Middle frontal gyrus (tissue), 1 donor: ENCODE measurements around the gene TMEM62.

Source experiments
- DNase-seq: peaks from one replicate; pipeline ENCODE4 v3.0.0-alpha.2; 2015; ENCODE audit warnings: low spot score; ENCODE audit errors: extremely low spot score

Gene TMEM62

DNA sequence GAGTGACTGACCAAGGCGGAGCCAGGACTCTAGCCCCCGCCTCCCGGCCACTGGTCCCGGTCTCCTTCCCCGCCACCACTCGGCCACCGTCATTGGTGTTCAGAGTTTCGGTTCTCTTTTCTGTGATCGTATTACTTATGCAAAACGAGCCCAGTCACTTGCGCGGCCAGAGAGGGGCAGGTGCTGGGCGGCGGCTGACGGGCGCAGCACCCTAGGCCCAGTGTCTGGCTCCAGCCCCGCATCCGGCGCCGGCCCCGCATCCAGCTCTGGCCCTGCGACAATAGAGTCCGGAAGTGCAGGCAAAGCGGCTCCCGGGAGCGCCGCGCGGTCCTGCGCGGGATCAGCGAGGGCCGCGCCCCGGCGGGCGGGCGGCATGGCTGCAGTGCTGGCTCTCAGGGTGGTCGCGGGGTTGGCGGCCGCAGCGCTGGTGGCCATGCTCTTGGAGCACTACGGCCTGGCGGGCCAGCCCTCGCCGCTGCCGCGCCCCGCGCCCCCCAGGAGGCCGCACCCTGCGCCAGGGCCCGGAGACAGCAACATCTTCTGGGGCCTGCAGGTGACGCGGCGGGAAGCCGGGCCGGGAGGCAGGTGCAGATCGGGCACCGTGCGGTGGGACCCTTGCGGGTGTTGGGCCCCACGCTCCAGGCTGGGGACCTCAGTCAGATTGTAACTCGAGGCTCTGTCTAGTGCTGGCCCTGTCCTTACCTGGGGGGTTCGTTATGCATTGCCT is at the start of gene TMEM62:
TSS of gene TMEM62 (plus strand) at position 157 of the 727 bp plus-strand sequence. CDS start at position 374, 217 bp downstream.
- peak; percentile 20 for DNase-seq

DNA sequence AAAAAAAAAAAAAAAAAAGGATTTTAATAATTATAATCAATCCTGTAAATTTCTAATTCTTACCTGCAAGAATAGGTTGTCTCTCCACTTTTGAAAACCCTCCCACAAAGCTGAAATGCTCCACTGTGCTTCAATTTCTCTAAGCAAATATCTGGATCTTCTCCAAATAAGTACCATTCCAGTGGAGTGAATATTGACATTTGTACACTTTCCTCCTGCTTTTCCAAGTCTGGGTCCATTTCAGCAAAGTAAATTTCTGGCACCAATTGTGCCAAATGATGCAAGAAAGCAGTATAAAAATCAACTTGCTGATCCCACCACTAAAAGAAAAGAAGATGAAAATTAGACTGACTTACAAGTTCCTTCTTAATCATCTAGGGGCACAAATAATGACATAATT is 47.5 kb upstream of the TMEM62 start:
- DNase-seq = no peak

DNA sequence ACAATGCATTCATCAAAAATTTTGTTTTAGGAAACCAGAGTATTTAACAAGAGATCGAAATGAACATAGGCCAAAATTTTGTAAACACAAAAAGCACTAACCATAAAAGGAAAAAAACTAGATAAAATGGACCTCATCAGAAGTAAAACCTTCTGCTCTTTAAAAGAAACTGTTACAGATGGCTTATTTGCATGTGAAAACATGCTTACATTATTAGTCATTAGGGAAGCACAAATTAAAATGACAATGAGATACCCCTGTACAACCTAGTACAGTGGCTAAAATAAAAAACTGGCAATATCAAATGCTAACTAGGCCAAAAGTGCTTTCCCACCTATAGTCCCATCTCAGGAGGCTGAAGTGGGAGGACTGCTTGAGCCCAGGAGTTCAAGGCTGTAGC is 46.8 kb upstream of the TMEM62 start:
- DNase-seq = no peak

DNA sequence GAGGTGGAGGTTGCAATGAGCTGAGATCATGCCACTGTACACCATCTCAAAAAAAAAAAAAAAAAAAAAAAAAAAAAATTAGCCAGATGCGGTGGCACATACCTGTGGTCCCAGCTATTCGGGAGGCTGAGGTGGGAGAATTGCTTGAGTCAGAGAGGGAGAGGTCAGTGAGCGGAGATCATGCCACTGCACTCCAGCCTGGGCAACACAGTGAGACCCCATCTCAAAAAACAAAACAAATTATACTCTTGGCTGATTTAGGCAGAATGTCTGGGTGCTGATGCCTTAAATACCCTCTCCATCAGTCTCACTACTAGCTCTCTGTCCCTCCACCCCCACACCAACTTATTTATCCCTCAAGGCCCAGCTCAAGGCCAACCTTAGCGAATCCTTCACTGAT is 41.5 kb upstream of the TMEM62 start:
- DNase-seq = no peak

DNA sequence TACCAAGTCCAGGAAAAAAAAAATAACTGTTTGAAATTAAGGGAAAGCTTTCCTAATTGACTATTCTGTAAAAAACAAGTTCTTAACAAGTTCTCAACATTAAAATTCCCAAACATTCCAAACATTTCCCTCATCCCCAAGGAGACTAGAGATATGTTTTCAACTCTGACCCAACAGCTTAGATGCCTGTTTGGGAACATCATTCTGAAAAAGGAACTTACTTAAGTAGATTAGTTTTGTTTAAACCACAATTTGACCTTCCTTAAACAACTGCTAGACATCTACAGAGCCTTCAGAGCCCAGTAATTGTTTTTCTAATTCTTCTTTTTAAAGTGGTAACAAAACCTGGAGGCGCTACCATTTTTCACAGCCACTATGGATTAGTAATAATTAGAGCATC is 40.4 kb upstream of the TMEM62 start:
- no peak for DNase-seq

DNA sequence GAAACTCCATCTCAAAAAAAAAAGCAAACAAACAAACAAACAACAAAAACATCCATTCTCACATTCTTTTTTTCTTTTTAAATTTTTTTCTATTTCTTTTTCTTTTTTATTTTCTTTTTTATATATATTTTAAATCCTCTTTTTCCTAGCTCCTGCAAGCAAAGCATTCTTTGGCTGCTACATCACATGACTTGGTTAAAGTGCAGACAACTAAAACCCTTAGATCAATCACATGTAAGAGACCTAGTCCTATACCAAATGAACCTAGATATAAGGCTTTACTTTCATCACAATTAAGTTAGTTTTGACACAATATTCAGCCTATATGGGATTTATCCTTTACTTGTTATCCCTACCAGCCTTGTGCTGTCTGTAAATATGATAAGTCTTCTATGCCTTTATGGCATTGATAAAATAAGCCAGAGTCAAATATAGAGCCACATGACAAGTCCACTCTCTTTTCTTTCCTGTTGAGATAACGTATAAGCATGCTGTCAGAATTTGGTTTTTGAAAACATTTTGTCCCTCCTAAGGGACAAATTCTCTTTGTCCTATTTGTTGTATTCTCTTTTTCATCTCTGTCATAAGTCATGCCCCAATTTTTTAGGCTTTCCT is 38.9 kb upstream of the TMEM62 start:
- no peak for DNase-seq

DNA sequence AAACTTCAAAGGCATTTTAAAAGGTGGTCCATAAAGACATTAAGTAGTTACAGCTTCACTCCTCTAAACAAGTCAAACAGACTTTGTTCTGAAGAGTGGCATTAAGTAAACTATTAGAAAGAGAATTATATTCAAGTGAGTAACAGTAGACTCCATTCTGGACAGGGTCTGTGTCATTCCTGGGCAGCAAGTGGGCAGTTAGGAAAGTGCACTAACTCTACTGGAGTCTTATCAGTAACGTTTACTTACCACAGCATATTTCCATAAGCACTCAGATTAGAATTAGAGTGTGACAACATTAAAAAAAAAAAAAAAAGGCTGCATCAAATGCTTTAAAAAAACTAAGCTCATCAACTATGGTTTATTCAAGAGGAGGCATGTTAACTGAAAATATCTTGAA is 38.1 kb upstream of the TMEM62 start:
- no peak for DNase-seq

DNA sequence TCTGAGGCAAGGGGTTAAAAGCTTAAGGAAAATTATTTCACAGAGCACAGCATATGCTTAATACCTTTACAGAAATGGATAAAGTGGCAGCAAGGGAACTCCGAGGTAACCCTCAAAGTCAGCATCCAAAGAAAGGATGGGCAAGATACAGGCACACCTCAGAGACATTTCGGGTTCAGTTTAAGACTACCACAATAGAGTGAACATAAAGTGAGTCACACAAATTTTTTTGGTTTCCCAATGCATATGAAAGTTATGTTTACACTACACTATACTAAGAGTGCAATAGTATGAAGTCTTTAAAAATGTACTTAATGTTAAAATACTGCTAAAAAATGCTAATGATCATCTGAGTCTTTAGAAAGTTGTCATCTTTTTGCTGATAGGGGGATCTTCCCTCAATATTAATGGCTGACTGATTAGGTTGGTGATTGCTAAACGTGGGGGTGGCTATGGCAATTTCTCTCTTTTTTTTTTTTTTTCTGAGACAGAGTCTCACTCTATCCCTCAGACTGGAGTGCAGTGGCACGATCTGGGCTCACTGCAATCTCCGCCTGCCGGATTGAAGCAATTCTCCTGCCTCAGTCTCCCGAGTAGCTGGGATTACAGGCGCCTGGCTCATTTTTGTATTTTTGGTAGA is 37.6 kb upstream of the TMEM62 start:
- DNase-seq = no peak

DNA sequence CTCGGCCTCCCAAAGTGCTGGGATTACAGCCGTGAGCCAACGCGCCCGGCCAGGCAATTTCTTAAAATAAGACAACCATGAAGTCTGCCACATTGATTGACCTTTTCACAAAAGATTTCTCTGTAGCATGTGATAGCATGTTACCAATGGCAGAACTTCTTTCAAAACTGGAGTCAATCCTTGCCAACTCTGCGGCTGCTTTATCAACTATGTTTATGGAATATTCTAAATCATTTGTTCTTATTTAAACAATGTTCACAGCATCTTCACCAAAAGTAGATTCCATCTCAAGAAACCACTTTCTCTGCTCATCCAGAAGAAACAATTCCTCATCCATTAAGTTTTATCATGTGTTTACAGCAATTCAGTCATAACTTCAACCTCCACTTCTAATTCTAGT is 37.0 kb upstream of the TMEM62 start:
- no peak for DNase-seq

DNA sequence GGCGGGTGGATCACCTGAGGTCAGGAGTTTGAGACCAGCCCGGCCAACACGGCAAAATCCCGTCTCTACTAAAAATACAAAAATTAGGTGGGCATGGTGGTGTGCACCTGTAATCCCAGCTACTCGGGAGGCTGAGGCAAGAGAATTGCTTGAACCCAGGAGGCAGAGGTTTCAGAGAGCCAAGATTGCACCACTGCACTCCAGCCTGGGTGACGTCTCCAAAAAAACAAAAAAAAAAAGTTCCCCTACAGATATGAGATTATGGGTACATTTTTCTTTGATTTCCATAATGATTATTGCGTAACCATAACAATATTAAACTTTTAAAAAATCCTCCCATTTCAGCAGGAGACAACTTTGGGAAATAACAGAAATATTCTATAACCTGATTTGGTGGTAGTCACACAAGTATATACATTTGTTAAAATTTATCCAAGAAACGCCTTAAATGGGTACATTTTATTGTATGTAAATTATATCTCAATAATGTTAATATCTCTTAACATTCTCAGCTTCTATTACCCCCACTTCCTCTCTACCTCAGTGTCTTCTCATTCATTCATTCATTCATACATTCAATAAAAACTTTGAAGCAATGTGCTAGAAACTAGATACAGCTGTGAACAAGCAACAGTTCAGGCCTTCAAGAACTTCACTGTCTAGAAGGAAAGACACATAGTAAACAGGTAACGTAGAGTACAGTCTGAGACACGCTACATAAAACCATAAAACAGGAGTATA is 34.1 kb upstream of the TMEM62 start:
- no peak for DNase-seq

DNA sequence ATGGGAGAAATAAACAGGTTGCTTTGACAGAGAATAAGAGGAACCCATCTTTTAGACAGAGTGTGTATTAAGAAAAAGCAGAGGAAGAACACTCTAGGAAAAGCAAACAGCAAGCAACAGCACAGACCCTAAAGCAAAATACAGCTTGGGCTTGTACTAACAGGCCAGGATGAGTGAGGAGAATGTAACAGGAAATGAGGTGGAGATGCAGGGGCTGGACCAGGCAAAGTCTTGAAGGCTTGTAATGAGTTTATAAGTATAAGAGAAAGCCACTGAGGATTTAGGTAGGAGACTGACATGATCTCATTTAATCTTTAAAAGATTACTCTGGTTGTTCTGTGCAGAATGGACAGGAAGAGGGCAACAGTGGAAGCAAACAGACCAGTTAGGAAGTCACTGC is 32.4 kb upstream of the TMEM62 start:
- DNase-seq = no peak

DNA sequence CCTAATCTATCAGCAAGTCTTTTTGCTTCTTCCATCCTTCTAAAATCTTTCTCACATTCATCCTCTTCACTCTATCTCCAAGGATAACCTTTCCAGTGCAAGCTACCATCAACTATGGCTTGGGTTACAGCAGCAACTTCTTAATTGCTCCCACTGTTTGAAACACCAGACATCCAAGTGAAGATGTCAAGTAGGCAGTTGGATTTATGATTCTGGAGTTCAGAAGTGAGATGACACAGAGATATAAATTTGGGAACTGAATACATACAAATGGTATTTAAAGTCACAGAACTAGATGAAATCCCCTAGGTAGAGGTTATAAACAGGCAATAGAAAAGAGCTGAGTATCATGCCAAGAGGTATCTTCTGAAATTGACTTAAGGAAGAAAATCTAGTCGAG is 31.2 kb upstream of the TMEM62 start:
- no peak for DNase-seq

DNA sequence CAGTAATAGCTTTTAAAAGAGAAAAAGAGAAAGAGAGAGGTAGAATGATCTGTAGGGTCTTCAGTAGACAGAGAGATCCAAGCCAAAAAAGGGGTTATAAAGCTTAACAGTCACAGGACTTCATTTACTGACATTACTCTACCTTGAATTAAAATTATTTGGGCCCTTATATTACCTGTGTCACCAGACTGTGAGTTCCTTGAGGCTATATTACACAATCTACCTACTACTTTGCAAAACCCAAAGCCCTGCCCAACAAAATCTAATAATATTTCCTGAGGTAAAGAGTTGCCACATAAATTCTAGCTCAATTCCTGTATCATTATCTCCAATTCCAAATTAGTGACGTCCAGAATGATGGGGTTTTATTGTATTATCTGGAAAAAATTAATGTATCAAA is 29.5 kb upstream of the TMEM62 start:
- no peak for DNase-seq

DNA sequence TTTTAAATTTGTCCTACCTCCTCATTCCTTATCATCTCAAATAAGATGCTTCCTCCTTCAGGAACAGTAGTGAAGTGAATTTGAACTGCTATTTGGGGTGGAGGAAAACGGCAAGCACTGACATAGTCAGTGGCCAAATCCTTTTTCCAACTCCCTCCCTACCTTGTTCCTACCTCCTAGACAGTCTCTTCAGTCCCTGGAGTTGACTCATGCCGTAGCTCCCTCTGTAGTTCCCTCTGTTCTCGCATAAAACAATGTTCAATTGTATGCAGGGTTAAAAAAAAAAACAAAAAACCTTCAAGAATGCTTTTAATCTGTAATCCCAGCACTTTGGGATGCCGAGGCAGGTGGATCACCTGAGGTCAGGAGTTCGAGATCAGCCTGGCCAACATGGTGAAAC is 29.0 kb upstream of the TMEM62 start:
- no peak for DNase-seq

DNA sequence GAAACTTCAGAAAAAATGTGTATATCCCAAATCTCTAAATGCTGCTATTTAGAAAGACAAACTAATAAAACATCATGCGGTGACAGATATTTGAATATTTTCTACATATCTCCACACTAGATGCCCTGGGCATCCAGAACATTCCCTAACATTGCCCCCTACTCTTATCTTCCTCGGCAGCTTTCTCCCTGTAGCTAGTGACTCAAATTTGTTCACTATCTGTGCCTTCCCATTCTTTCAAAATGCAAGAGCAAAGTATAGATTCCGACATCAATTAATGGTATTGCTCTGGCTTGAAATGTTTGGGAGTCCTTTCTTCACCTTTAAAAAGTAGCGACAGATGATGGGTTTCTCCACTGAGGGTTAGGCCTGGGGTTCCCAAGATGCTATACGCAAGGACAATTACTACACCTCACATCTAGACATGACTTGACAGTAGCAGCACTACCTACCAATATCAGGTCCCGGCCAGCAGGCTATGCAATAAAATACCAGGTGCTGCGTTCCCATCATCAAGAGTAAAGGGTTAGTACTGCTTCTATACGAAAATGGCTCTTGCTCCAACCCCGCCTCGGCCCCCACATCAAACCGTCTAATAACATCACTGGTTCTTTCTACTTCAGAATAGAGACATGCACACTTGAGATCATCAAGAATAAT is 28.2 kb upstream of the TMEM62 start:
- no peak for DNase-seq

DNA sequence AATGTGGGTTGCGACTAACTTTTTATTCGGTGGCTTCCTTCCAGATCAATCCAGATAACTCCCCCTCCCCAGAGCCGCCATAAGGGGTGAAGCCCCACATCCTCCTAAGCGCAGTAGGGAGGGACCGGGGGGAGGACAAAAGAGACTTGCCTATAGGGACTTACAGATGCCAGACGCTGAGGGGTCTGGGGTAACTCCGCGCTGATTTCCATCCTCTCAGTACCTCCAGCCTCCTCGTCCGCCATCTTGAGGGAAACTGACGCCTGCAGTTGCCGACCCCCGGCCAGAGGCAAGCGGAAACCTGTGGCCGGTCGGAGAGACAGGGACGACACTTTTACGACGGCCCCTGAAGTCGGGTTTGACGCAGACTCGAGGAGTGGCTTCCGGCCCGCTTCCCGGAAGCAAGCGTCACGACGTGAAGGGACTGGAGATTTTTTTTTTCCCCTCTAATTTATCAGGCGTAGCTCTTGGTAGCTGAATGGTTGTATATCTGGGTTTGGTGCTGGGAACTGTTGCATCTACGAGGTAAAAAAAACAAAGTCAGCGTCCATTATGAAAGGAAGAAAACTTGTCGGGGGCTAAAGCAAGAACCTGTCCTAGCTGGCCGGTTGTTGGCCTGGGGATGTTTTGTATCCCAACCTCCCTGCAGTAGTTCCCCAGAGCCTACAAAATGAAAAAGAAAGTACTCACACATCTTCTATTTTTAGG is 27.5 kb upstream of the TMEM62 start, which contains the start of gene UBR1:
TSS of gene UBR1 (minus strand) at position 261 of the 708 bp plus-strand sequence. CDS start at position 245, 16 bp downstream.
- DNase-seq = peak; percentile 85

DNA sequence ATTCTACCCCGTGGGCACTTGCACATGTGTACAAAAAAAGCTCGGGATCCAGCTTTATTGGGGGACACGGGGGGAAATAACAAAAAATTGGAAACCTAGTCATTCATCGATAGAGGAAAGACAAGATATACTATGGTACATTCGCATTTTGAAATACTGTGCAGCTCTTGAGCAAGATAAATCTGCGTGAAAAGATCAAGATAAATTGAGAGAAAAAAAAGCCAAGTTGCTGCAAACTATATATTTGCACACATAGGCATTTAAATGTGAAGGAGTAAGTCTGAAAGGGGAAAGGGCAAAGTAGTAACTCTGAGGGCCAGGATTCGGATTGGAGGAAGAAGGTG is 26.9 kb upstream of the TMEM62 start:
- DNase-seq = no peak

DNA sequence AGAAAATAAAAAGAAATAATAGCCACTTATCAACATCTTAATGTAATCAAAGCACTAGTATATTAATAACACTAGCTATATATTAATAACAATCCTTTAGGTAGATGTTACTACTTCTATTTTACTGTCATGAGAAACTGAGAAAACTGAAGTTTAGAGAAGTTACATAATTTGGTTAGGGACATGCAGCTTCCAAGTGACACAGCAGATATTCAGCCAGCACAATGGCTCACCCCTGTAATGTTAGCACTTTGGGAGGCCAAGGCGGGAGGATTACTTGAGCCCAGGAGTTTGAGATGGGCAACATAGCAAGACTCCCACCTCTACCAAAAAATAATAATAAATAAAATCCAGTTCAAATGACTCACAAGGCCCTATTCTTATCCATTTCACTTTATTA is 25.6 kb upstream of the TMEM62 start:
- DNase-seq = no peak

DNA sequence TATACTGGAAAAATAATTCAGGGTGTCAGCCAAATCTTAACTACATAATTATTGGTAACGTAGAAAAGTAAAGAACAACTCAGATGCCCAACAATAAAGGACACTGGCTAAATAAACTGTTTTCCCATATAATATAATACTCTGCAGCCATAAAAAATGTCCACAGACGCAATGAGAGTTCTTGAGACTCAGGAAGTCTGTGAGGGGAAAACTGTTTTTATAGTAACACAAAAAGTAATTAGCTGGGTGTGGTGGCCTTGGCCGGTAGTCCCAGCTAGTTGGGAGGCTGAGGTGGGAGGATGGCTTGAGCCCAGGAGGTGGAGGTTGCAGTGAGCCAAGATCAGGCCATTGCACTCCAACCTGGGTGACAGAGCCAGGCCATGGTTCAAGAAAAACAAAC is 22.0 kb upstream of the TMEM62 start:
- no peak for DNase-seq

DNA sequence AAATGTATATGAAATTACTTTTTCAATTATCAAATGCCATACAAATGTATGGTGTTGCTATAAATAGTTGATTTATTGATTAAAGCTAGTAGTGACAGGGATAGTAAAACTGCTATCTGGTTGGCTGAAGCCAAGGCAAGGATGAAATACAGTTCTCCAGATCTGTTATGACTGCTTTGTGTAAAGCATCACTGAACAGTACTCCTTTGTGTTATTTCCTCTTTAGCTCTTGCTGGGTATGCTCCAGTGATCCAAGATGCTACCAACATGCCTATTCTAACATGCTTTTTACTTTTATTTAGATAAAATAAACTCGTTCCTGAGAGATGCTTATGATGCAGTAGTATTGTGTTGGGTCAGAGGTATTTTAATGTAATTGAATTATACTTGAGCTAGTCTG is 15.1 kb upstream of the TMEM62 start:
- DNase-seq = no peak

DNA sequence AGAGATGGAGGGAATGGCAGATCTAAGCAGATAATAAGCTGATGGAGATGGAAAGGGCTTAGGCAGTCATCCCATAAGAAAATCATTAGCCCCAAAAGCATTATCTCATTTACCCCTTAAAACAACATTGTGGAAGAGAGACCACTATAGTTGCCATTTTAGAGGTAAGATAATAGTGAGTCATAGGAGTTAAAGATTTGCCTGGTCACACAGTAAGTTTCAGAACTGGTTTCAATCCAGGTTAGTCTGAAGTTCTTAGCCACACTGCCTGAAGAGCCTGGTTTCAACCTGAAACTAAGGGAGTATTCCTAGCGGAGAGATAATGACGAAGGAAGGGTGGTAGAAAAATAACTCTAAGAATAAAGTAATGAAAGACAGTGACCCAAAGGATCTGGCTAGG is 14.6 kb upstream of the TMEM62 start:
- no peak for DNase-seq
